ENCODE results near the gene CYB5R2. TPM values are rescaled to one million over a fixed set of nuclear protein-coding genes. Genes with fewer than 3 reads are reported as not detected.

CYB5R2 gene
- total and polyA plus RNA-seq, 5 donors from 2014 or later, result 0.54 TPM; not detected in 4

DNA sequence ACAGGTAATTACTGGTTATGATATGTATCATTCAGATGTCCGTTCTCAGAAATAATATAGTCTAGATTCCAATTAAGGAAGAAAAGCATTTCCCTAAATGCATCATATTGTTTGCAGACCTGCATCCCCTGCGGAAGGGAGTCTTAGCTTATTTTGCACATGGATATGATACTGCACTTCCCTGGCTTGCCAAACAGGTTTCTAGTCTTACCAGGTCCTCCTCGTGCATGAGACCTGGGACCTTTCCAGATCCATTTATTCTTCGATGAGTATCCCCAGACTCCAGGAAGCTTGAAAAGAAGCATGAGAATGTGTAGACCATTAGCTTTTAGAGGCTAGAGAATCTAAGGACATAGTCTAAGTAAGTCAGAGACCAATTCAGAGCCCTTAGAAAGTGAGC is 30.6 kb downstream of the CYB5R2 start:
- H3K9me3 Mint-ChIP-seq, result no peaks in the 10 kb centered on the region
- Histone ChIP-seq H3K4me3 (ENCODE audit: low read depth, low read length) (no peak overlapping the region), H3K36me3 (ENCODE audit: control insufficient read depth, insufficient read depth, low read length) (no peaks in the 10 kb centered on the region), H3K9me3 (ENCODE audit: control insufficient read depth in 2 of 2, low read length in 2 of 2) (no peaks in the 10 kb centered on the region), H3K27ac (ENCODE audit: insufficient read depth, low read length, poor library complexity, severe bottlenecking) (no peak overlapping the region), H3K4me1 (ENCODE audit: control insufficient read depth, insufficient read depth, low read length, poor library complexity, severe bottlenecking) (no peaks in the 10 kb centered on the region), H3K27me3 (ENCODE audit: control insufficient read depth, insufficient read depth, low read length) (no peaks in the 10 kb centered on the region)
- no peak for DNase-seq
- H3K27ac Mint-ChIP-seq, result no peak overlapping the region
- H3K27me3 Mint-ChIP-seq, result no peaks in the 10 kb centered on the region
- H3K36me3 Mint-ChIP-seq, result peaks cover 24% of the 10 kb centered on the region
- ATAC-seq (ENCODE audit: low read depth in 2 of 2), result no peak
- peak overlapping the region in 1 of 4 donors; percentile 8 for H3K4me3 Mint-ChIP-seq
- H3K4me1 Mint-ChIP-seq, result no peaks in the 10 kb centered on the region

DNA sequence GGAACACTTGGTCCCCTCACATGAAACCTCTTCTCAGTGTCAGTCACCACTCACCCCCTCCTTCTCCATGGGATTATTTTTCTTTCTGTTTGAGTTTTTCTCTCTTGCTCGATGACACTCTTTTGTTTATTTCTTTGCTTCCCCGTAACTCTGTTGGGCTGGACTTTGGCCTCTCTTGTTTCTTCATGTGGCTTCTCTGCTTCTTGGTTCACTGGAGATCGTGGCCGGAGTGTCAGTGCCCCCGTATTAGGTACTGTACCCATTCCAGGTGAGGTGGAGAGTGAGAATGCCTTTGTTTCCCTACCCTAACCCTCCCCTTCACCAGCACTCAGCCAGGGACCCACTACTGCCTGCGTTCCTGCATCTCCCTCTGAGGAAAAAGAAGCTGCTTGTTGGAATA is 32.5 kb downstream of the CYB5R2 start:
- H3K4me3 ChIP-seq (ENCODE audit: low read depth, low read length), result no peak overlapping the region
- no peaks in the 10 kb centered on the region for H3K27me3 Mint-ChIP-seq
- H3K9me3 ChIP-seq (ENCODE audit: control insufficient read depth in 2 of 2, low read length in 2 of 2), result no peaks in the 10 kb centered on the region
- no peak overlapping the region for H3K27ac Mint-ChIP-seq
- H3K4me1 ChIP-seq (ENCODE audit: control insufficient read depth, insufficient read depth, low read length, poor library complexity, severe bottlenecking), result no peaks in the 10 kb centered on the region
- ATAC-seq (ENCODE audit: low read depth in 2 of 2) (no peak), DNase-seq (no peak)
- no peak overlapping the region for H3K4me3 Mint-ChIP-seq
- H3K9me3 Mint-ChIP-seq, result no peaks in the 10 kb centered on the region
- no peak overlapping the region for H3K27ac ChIP-seq (ENCODE audit: insufficient read depth, low read length, poor library complexity, severe bottlenecking)
- H3K27me3 ChIP-seq (ENCODE audit: control insufficient read depth, insufficient read depth, low read length), result no peaks in the 10 kb centered on the region
- no peaks in the 10 kb centered on the region for H3K4me1 Mint-ChIP-seq
- no peaks in the 10 kb centered on the region for H3K36me3 ChIP-seq (ENCODE audit: control insufficient read depth, insufficient read depth, low read length)
- H3K36me3 Mint-ChIP-seq, result peaks cover 30% of the 10 kb centered on the region

DNA sequence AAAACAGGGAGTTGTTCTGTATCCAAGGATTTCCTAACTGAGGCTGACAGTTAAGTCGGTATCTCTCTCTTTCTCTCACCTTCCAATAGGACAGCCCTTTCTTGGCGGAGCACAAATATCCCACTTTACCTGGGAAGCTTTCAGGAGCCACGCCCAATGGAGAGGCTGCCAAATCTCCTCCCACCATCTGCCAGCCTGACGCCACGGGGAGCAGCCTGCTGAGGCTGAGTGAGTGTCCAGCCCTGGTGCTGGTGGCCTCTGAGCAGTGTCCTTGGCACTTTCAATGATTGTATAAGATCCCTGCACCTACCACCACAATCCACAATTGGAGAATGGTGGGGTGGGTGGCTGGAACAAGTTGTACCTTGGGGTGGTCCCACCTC is 33.7 kb downstream of the CYB5R2 start:
- no peaks in the 10 kb centered on the region for H3K36me3 ChIP-seq (ENCODE audit: control insufficient read depth, insufficient read depth, low read length)

DNA sequence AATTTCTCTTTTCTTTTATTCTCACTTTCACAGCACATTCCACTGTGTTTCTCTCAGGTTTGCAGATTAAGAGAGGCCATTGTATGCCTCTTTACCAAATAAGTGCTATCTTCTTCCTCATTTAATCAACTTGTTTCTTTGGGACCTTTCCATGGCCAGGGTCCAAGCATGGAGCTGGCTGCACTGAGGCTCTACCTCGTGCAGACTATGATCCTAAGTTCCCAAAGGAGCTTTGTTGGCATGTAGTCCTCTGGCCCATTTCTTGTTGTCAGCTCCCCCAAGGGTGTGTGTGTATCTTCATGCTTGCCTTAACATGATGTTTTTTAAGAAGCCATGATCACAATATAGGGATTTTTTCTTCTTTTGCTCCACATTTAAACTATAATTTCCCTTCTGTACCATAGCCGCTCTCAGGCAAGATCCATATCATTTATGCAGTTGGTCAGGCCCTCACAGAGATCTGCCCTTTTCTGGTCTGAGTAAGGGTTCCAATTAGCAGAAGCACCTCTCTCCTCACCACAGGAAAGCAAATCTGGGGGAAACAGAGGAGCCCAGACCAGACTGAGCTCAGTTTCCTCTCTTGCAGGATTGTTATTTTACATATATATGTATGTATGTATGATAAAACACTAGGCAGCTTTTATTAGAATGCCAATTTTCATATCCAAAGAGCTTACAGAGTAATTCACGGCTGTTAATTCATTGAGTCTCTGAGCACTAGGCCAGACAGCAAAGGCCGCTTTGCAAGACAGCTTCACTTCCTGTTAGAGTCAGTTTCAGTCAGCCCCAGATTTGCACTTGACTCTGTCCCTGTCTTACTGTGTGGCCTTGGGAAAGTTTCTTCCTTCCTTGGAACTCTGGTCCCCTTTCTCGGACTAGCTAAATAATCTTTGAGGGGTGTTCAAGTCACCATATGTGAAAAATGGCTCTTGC is 34.3 kb downstream of the CYB5R2 start:
- no peak for DNase-seq
- Histone ChIP-seq H3K9me3 (ENCODE audit: control insufficient read depth in 2 of 2, low read length in 2 of 2) (no peaks in the 10 kb centered on the region), H3K4me1 (ENCODE audit: control insufficient read depth, insufficient read depth, low read length, poor library complexity, severe bottlenecking) (no peaks in the 10 kb centered on the region), H3K27ac (ENCODE audit: insufficient read depth, low read length, poor library complexity, severe bottlenecking) (no peak overlapping the region), H3K27me3 (ENCODE audit: control insufficient read depth, insufficient read depth, low read length) (no peaks in the 10 kb centered on the region), H3K36me3 (ENCODE audit: control insufficient read depth, insufficient read depth, low read length) (no peaks in the 10 kb centered on the region), H3K4me3 (ENCODE audit: low read depth, low read length) (no peak overlapping the region)
- no peaks in the 10 kb centered on the region for H3K4me1 Mint-ChIP-seq
- ATAC-seq (ENCODE audit: low read depth in 2 of 2), result no peak
- no peaks in the 10 kb centered on the region for H3K9me3 Mint-ChIP-seq
- H3K27me3 Mint-ChIP-seq, result no peaks in the 10 kb centered on the region
- no peak overlapping the region for H3K4me3 Mint-ChIP-seq
- H3K36me3 Mint-ChIP-seq, result peaks cover 42% of the 10 kb centered on the region
- H3K27ac Mint-ChIP-seq, result no peak overlapping the region

More for the DNA sequence above, 33.7 kb downstream of the CYB5R2 start:
- ATAC-seq (ENCODE audit: low read depth in 2 of 2) (no peak), DNase-seq (no peak)
- Mint-ChIP-seq H3K27ac (no peak overlapping the region), H3K4me3 (no peak overlapping the region), H3K36me3 (peaks cover 38% of the 10 kb centered on the region), H3K27me3 (no peaks in the 10 kb centered on the region), H3K4me1 (no peaks in the 10 kb centered on the region), H3K9me3 (no peaks in the 10 kb centered on the region)
- Histone ChIP-seq H3K4me1 (ENCODE audit: control insufficient read depth, insufficient read depth, low read length, poor library complexity, severe bottlenecking) (no peaks in the 10 kb centered on the region), H3K27ac (ENCODE audit: insufficient read depth, low read length, poor library complexity, severe bottlenecking) (no peak overlapping the region), H3K27me3 (ENCODE audit: control insufficient read depth, insufficient read depth, low read length) (no peaks in the 10 kb centered on the region), H3K4me3 (ENCODE audit: low read depth, low read length) (no peak overlapping the region), H3K9me3 (ENCODE audit: control insufficient read depth in 2 of 2, low read length in 2 of 2) (no peaks in the 10 kb centered on the region)

DNA sequence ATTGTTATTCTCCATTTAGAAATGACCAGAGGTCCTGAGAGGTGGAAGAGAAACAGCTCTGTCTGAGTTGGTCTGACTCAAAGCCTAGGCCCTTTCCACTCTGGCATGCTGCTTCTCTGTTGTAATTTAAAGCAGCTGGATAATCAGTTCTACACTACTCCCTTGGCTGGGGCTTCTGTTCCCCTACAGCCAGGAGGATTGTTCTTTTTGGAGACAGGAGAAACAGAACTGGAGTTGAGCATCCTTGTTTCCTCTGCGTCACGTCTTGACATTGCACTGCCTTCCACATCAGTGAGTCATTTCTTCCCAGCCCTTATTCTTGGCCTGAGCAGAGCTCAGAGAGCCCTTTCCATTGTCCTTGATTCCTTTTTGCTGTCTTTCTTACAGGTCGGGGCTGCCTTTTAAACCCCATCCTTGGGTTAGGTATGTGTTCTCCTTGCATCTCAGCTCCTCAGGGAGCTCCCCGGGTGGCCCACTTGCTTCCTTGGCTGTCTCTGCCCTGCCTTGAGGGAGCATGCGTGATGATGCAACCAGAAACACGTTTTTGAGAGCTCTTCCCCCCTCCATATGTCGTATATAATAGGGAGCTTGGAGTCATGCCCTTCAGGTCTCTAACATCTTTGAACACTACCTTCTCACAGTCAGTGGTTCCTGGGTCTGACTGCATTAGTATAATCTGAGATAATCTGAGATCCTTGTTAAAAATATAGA is 35.7 kb downstream of the CYB5R2 start:
- no peaks in the 10 kb centered on the region for H3K27me3 ChIP-seq (ENCODE audit: control insufficient read depth, insufficient read depth, low read length)
- no peak overlapping the region for H3K4me3 ChIP-seq (ENCODE audit: low read depth, low read length)
- Mint-ChIP-seq H3K36me3 (peaks cover 42% of the 10 kb centered on the region), H3K4me3 (no peak overlapping the region), H3K27me3 (no peaks in the 10 kb centered on the region), H3K9me3 (no peaks in the 10 kb centered on the region), H3K4me1 (no peaks in the 10 kb centered on the region), H3K27ac (no peak overlapping the region)
- ATAC-seq (ENCODE audit: low read depth in 2 of 2) (no peak), DNase-seq (no peak)
- peaks cover 2% of the 10 kb centered on the region for H3K36me3 ChIP-seq (ENCODE audit: control insufficient read depth, insufficient read depth, low read length)
- H3K4me1 ChIP-seq (ENCODE audit: control insufficient read depth, insufficient read depth, low read length, poor library complexity, severe bottlenecking), result no peaks in the 10 kb centered on the region
- no peaks in the 10 kb centered on the region for H3K9me3 ChIP-seq (ENCODE audit: control insufficient read depth in 2 of 2, low read length in 2 of 2)
- no peak overlapping the region for H3K27ac ChIP-seq (ENCODE audit: insufficient read depth, low read length, poor library complexity, severe bottlenecking)

DNA sequence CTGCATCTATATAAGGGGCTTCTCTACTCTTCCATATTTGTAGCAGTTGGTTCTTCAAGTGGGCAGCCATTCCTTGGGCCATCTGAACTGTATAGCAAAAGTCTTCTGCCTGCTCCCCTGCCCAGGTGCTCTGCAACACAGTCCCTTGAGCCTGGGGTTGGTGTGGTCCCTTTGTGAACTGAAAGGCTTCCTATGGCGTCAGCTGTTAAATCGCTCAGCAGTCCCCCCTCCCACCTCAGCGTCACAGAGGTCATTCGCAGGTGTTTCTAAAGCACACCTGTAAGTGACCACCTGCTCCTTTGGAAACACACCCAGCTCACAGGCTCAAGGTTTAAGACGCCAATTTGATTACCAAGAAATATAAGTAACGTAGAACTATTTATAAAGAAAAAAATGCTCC is 37.0 kb downstream of the CYB5R2 start:
- Mint-ChIP-seq H3K9me3 (no peaks in the 10 kb centered on the region), H3K27ac (no peak overlapping the region), H3K4me1 (no peaks in the 10 kb centered on the region), H3K27me3 (no peaks in the 10 kb centered on the region), H3K4me3 (no peak overlapping the region), H3K36me3 (peaks cover 47% of the 10 kb centered on the region)
- no peaks in the 10 kb centered on the region for H3K27me3 ChIP-seq (ENCODE audit: control insufficient read depth, insufficient read depth, low read length)
- no peak overlapping the region for H3K27ac ChIP-seq (ENCODE audit: insufficient read depth, low read length, poor library complexity, severe bottlenecking)
- ATAC-seq (ENCODE audit: low read depth in 2 of 2) (no peak), DNase-seq (no peak)
- H3K4me3 ChIP-seq (ENCODE audit: low read depth, low read length), result no peak overlapping the region
- H3K4me1 ChIP-seq (ENCODE audit: control insufficient read depth, insufficient read depth, low read length, poor library complexity, severe bottlenecking), result no peaks in the 10 kb centered on the region
- peaks cover 2% of the 10 kb centered on the region for H3K36me3 ChIP-seq (ENCODE audit: control insufficient read depth, insufficient read depth, low read length)
- no peaks in the 10 kb centered on the region for H3K9me3 ChIP-seq (ENCODE audit: control insufficient read depth in 2 of 2, low read length in 2 of 2)

DNA sequence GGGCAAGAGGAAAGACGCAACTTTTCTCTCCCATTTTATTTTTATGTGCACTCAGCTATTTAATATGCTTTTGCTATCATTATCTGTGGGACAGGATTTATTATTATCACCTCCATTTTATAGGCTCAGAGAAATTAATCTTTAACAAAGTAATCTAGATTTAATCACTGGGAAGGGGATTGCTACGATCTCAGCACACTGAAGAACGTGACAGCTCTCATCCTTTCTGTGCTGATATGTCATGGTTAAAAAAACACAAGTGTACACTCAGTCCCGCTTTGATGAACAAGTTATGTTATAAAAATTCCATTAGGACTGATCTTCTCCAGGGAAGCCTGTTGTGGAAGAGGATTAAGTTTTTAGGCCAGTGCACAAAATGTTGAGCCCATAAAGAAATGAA is 37.6 kb downstream of the CYB5R2 start:
- Mint-ChIP-seq H3K36me3 (peaks cover 44% of the 10 kb centered on the region), H3K4me3 (no peak overlapping the region), H3K27me3 (no peaks in the 10 kb centered on the region), H3K27ac (no peak overlapping the region), H3K4me1 (no peaks in the 10 kb centered on the region), H3K9me3 (no peaks in the 10 kb centered on the region)
- Histone ChIP-seq H3K4me3 (ENCODE audit: low read depth, low read length) (no peak overlapping the region), H3K27me3 (ENCODE audit: control insufficient read depth, insufficient read depth, low read length) (no peaks in the 10 kb centered on the region), H3K27ac (ENCODE audit: insufficient read depth, low read length, poor library complexity, severe bottlenecking) (no peak overlapping the region), H3K9me3 (ENCODE audit: control insufficient read depth in 2 of 2, low read length in 2 of 2) (no peaks in the 10 kb centered on the region), H3K4me1 (ENCODE audit: control insufficient read depth, insufficient read depth, low read length, poor library complexity, severe bottlenecking) (no peaks in the 10 kb centered on the region), H3K36me3 (ENCODE audit: control insufficient read depth, insufficient read depth, low read length) (peaks cover 2% of the 10 kb centered on the region)
- ATAC-seq (ENCODE audit: low read depth in 2 of 2) (no peak), DNase-seq (no peak)
